Dermis blood vessel endothelial cell (primary cell): ENCODE data around the gene YJEFN3. TPM values are rescaled to one million over a fixed set of nuclear protein-coding genes. Genes with fewer than 3 reads are reported as not detected.

Experiments
- DNase-seq: peaks from one replicate; pipeline ENCODE4 v3.0.0; 2010
- total RNA-seq: library from RNA; depleted of rRNA; stranded (reverse); fragments of >200 nt; gene quantifications from 2 replicates; pipeline ENCODE4 v1.2.3, GENCODE V29; 2014

Gene YJEFN3
- total RNA-seq, 1 donor from 2014 or later, result 0.17 TPM

DNA sequence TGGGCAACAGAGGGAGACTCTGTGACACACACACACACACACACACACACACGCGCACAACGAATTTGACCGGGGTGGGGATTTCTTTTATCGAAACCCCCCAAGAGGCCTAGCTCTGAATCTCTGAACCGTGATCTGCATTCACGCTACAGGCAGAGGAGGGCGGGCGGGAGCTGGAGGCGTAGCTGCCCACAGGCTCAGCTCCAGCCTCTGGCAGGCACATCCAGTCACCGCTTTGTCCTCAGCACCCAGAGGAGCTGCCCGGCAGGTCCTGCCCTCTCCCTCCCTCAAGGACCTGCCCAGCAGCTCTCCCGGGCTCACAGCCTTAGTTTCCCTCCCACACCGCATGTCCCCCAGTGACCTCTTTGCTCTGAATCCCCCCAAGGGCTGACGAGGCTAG is 29.3 kb downstream of the YJEFN3 start:
- DNase-seq, result no peak

DNA sequence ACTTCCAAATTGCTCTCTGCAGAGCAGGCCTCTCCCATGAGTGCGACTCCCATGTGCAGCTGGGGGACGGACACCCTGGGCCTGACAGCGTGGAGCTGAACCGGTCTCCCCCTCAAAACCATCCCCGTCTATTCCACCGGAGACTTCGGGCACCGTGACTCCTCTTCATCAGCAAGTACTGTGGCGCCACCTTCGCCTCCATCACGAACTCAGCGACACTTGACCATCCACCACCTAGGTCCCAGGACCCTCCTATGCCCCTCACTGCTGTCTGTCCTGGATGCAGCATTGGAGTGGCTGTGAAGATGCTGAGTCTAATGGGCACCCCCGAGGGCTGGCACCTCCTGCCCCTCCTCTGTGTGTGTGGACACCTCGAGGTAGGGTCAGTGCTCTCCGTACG is 29.9 kb downstream of the YJEFN3 start:
- DNase-seq, result no peak

DNA sequence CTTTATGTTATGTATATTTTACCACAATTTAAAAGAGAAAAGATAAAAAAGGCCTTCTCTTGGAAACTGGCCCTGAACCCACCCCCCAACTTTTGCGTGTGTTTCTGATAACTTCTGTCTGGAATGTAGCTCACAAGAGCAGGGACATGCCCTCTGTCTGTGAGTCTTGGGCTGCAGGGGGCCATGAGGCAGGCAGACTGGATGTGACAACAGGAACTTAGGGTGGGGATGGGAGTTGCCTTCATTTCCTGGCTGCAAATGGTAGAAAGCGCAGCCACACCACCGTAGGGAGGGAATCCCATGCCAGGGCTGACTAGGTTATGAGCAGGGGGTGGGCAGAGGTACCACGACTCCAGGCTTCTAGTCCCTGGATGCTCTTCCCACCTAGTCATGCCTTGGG is 31.2 kb downstream of the YJEFN3 start:
- no peak for DNase-seq

DNA sequence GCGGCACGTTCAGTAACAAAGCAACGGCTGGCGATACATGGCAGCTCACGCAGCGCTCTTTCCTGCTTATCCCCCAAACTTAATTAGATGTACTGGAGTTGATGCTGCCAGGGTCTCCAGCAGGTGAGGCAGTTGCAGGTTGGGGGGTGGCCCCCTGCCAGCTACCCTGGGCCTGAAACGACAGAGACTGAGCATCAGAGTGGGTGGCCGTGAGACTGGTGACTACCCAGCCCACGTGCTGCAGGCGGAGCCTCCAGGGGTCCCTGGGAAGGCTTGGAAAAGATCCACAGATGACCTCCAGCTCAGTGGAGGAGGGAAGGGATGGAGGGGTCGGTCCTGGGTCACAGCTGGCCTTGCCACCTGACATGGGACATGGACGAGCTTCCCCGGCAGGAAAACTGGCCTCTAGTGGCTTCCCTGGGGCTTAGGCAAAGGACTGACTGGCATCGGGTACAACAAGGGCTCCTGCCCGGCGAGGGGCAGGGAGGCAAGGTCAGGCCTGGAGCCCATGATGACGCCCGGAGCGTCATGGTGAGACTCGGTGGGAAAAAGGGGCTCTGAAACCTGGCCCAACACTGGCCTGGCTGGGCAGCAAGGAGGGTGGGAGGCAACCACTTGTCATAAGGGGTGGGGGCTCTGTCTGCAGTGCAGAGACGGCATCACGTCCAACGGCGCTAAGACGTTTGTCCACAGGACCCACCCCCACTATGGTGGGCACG is 33.4 kb downstream of the YJEFN3 start:
- no peak for DNase-seq

DNA sequence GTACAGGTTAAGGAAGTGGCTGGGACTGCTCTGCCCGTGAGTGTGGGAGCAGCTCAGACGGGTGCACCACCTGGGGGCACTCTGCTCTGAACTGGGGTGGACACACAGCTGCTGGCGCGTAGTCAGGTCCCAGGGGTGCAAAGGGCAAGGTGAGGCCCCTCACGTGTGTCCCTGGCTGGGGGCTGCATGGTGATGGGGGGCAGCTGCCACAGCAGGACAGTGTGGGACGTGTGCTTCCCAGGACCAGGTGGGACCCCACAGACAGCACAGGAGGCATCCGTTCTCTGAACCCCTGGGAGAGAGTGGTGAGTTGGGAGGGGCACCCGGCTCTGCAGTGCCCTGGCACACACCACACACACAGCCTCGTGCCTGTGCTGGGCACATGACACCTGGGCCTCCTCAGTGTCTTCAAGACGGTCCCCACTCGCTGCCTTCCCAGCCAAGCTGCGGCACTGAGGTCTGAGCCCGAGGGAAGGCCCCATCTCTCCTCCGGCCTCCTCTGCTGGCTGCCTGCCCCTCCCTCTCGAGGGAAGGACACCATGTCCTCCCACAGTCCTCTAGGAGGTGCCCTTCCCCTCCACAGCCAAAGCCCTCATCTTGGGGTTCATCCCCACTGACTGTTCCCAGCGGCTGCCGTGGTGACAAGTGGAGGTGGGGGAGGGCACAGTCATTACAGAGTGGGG is 34.1 kb downstream of the YJEFN3 start:
- no peak for DNase-seq

DNA sequence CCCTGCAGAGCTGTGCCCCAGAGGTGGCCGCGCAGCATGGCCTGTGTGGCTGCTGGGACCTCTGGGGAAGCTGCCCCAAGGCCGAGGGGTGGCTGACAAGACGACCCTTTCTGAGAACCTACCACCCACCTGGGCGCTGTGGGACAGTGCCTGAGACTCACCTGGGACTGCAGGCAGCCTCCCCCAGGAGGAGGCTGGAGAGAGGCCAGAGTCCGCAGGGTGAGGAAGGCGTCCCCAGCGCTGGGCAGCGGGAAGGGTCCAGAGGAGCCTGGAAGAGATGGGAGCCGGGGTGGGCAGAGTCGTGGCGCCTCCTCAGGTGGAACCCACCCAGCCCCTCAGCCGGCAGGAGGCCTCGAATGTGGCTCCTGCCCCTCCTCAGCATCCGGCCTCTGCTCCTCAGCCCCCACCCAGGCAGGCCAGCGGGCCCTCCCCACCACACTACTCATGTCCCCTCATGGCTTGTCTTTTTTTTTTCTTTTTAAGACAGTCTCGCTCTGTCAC is 34.7 kb downstream of the YJEFN3 start:
- no peak for DNase-seq

DNA sequence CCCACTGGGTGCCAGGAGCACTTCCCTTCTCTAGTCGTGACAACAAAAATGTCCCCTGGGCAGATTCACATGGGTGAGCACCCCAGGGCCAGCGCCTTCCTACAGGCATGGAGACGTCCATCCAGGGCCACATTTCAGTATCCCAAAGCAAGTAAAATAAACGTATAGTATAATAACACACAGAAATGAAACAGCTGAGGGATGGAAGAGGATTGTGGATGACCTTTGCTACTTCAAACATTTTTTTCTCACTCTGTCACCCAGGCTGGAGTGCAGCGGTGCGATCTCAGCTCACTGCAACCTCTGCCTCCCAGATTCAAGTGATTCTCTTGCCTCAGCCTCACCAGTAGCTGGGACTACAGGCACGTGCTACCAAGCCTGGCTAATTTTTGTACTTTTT is 37.6 kb downstream of the YJEFN3 start:
- no peak for DNase-seq

DNA sequence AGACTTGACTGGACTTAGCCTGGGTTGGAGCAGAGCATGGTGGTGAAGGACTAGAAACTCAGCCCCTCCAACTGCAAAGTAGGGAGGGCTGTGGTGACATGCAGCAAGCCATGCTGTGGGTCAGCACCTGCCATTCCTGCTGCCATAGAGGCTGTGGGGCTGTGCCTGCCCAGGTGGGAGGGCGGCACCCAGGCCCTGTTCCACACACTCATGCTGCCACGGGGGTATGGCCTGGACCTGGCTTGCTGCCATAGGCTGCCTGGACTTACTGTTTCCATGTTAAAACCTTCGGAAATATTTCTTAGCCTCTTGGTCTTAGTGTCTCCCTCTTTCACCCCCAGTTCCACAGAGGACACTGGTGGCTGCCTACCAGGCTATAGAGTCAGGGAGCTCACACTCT is 38.7 kb downstream of the YJEFN3 start:
- no peak for DNase-seq

DNA sequence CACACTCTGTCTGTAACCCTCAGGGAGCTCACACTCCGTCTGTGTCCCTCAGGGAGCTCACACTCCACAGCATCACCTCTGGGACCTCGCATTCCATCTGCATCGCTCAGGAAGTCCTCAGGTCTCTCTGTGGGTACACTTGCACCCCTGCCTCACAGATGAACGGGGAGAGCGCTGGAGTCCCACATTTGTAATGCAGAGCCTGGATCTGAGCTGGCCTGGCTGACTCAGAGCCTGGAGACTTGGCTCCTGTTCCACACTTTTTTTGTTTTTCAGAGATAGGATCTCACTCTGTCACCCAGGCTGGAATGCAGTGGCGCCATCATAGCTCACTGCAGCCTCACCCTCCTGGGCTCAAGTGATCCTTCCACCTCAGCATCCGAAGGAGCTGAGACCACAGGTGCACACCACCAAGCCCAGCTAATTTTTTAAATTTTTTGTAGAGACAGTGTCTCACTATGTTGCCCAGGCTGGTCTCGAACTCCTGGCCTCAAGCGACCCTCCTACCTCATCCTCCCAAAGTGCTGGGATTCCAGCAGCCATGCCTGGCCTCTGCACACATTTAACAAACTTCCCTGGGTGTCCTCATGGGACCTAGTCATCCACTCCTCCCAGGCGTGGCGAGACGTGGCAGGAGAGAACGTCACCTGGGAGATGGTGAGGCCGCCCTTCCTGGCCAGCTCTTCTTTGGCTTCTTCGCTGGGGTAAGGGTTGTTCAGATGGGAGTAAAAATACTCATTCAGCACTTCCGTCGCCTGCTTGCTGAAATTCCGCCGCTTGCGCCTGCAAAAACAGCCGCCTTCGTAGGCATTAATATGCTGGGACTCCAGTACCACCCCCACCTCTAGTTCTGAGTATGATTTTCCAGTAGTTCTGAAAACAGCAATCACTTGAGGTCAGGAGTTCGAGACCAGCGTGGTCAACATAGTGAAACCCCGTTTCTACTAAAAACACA is 40.4 kb downstream of the YJEFN3 start:
- no peak for DNase-seq

DNA sequence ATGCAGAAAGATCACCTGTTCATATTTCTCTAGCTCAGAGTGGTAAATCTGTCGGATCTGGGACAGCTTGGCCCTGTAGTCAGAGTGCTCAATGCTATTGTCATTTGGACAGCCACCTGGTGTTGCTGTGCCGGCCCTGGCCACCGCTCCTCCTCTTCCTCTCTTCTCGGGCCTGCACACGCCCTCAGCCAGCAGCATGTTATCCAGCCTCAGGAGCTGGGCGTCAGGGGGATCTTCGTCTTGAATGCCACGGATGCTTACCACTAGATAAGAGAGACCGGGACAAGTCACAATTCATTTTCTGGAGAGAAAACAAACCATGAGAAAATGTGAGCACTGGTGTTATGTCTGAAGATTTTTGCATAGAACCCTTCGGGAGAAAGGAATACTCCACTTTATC is 41.9 kb downstream of the YJEFN3 start:
- DNase-seq, result no peak

DNA sequence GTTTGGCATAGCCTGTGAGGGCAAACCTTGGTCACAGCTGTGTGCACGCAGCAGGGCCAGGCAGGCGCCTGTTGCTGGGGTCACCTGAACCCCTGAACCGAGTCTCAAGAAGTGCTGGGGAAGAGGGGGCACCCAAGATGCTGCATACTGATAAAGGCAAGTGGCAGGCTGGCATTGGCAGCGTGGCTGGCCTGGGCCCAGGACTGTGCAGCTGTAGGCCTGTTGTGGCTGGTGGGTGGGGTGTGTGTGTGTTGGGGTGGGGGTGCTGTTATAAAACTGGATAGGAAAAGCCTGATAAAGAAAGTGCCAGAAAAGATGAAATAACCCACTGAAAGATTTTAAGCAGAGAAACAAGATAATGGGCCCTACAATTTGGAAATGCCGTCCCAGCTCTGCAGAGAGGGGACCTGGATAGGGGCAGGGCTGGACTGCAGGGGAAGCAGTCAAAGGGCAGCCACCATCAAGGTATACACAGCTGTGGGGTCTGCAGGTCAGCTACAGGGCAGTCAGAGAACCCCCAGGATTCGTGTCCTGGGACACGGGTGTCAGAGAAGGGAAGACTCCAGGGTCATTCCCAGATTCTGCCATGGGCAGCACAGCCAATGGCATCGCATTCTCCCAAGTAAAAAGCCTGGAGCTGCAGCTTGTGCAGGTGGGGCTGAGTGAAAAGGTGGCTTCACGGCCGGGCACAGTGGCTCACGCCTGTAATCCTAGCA is 42.5 kb downstream of the YJEFN3 start:
- DNase-seq, result no peak

DNA sequence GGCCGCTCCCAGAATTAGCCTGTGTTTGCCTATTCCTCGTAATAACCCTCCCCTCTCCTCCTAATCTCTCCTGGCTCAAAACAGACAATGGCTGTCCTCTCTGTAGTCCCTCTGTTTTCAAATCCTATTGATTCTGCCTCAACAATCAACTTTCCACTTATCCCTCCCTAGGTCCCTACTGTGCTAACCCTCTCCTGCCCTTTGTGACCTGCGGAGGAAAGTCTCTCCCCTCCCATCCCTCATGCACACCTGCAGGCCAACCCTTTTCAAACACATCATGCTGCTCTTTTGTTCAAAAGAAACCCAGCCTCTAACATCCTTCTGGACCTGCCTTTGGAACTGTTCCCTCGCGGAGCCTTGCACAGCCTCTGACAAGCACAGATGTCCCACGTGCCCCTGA is 46.7 kb downstream of the YJEFN3 start:
- DNase-seq, result no peak

DNA sequence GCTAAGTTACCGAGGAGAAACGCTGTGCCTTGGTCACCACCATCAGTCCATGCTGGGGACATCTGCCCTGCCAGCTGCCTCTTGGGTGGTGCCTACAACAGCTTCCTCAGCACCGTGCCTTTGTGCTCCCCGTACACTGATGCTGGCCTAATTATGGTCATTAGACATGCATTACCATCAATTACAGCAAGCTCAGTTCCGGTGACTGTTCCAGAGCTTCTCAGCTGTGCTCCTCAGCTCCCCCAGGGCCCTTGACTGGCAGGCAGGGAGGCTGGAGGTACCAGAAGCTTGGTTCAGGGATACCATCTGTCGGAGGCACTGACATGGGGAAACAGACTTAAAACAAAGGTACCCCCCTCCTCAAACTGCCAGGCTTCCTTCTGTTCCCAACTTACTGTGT is 49.5 kb downstream of the YJEFN3 start:
- DNase-seq, result no peak

DNA sequence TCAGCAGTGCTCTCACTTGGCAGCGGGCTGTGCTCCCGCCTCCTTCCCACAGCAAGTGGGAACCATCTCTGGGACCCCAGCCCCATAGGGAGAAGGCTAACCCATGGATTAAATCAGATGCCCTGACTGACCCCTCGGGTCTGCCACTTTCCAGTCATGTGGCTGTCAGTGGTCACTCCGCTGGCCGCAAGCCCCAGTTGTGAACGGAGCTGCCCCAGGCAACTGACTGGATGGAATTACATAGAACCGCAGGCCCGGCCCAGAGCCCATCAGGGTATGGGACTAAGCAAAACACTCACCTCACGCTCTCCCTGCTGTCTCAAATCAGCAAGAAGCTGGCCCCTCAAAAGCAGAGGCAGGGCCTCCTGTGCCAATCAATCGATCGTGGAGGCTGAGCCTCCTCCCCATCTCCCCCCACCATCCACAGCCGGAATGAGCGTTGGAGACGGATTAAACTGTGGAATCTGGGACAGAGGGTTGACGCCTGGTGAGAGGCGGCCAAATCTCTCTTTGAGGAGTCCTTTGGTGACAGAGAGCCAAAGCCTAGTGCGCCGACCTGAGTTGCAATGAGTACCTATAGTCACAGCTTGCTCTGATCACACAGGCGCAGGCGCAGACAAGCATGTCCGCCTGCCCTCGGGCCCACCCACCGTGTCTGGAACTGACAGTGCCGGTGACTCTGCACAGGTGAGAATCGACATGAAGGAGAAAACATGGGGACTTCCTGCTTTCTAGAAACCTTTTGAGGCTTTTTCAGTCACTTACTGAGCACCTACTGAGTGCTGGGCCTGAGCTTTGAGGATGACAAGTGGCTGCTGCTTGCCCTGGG is 51.0 kb downstream of the YJEFN3 start:
- DNase-seq, result no peak

DNA sequence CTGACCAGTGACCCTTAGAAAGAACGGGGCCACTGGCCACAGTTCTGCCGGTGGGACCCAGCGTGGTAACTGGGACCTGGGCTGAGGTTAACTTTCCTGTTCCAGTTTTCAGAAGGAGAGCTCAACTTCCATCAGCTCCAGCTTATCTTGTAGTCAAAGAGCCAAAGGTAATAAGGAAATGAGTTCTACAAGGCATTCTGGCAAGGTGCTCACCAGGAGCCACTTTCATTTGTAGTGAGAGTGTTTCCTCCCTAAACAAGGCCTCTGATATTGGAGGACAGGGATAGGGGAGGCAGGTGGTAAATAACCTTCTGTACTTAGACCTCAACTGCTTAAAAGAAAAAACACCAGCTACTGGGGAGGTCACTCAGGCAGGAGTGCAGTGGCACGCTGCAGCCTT is 51.7 kb downstream of the YJEFN3 start:
- no peak for DNase-seq

DNA sequence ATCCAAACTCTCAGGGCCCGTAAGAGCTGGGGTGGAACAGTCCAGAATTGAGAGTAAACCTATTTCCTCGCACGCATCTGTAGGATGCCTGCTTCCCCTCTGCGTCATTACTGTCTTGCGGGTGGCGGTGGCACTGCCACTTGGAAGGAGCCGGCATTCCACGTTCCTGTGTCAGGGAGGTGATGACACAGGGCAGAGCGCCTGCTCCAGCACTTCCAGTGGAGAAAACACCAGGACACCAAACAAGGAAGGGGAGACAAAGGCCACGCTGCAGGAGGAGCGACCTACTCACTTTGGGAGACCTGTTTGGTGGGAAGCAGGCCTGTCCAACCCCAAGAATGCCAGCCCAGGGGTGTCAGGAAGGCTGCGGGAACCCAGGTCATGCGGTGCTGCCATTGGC is 52.7 kb downstream of the YJEFN3 start:
- DNase-seq, result no peak

DNA sequence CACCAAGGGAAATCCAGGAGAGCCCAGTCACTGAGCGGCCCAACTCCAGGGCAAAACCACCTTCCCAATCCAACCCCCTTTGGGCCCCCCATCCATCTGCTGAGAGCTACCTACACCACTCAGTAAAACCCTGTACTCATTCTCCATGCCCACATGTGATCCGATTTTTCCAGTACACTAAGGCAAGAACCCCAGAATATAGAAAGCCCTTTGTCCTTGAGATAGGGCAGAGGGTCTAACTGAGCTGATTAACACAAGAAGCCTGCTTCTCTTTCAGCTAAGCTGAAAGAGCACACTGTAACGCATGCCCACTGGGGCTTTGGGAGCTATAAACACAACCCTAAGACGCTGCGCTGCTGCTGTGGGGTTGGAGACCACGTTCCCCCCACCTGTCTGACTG is 53.8 kb downstream of the YJEFN3 start:
- no peak for DNase-seq

DNA sequence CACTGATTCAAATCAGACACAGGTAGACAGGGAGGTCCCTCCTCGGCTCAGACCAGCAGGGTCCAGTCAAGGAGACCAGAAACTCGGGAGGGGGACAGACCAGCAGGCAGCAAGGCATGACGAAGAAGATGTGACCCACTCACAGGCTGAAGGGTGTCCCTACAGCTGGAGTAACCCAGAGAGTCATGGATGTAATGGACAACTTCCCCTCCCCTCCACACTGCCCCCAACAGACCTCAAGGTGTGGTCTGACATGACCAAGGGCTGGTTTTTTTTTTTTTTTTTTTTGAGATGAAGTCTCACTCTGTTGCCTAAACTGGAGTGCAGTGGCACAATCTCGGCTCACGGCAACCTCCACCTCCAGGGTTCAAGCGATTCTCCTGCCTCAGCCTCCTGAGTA is 55.6 kb downstream of the YJEFN3 start:
- DNase-seq, result no peak
